ENCODE data around the gene WDR27. TPM values are rescaled to one million over a fixed set of nuclear protein-coding genes. Genes with fewer than 3 reads are reported as not detected.
"Not testable (repeated sequence)": the region's sequence is repeated elsewhere in the genome, so short reads cannot be mapped to it uniquely, and the experiment has no call there.

The WDR27 gene
- total RNA-seq, 3 donors from 2014 or later: 30.9 to 60.5 (median 49.1) TPM

- DNase-seq (no peak), ATAC-seq (no peak)
- Histone ChIP-seq H3K4me1 (ENCODE audit: low read depth) (peaks cover 5% of the 10 kb centered on the region), H3K4me3 (no peak overlapping the region), H3K36me3 (ENCODE audit: low read depth) (no peaks in the 10 kb centered on the region), H3K9me3 (no peaks in the 10 kb centered on the region)
- no peak for TF ChIP-seq CTCF (IDR thresholded peaks at IDR 0.05)
- intact Hi-C loops (cut with DNase I, micrococcal nuclease): no loop called here
These were observed 256.6 kb downstream of the WDR27 start for GRCh38 chr6:169445227-169445626.

- no peak for ATAC-seq
- TF ChIP-seq CTCF (IDR thresholded peaks at IDR 0.05): no peak
- no peak for DNase-seq
- H3K4me3 ChIP-seq: no peak overlapping the region
- peaks cover 5% of the 10 kb centered on the region for H3K4me1 ChIP-seq (ENCODE audit: low read depth)
- intact Hi-C loops (cut with DNase I, micrococcal nuclease): no loop called here
- no peaks in the 10 kb centered on the region for H3K9me3 ChIP-seq
- H3K36me3 ChIP-seq (ENCODE audit: low read depth): no peaks in the 10 kb centered on the region
These were observed 260.5 kb downstream of the WDR27 start for GRCh38 chr6:169441292-169441691.

- H3K36me3 ChIP-seq (ENCODE audit: low read depth): no peaks in the 10 kb centered on the region
- H3K4me1 ChIP-seq (ENCODE audit: low read depth): peaks cover 2% of the 10 kb centered on the region
- no peak overlapping the region for H3K4me3 ChIP-seq
- DNase-seq (no peak), ATAC-seq (no peak)
- peaks cover 2% of the 10 kb centered on the region for H3K9me3 ChIP-seq
- no peak for TF ChIP-seq CTCF (IDR thresholded peaks at IDR 0.05)
- intact Hi-C loops (cut with DNase I, micrococcal nuclease): no loop called here
These were observed 262.1 kb downstream of the WDR27 start for GRCh38 chr6:169439710-169440109.

GRCh38 chr6:169434554-169434953 is 267.3 kb downstream of the WDR27 start:
- ATAC-seq; DNase-seq; intact Hi-C loops (cut with DNase I, micrococcal nuclease); H3K4me1 ChIP-seq (ENCODE audit: low read depth); H3K36me3 ChIP-seq (ENCODE audit: low read depth); H3K4me3 ChIP-seq: not testable (repeated sequence)
- peaks cover 32% of the 10 kb centered on the region for H3K9me3 ChIP-seq

GRCh38 chr6:169429001-169429400 is 272.8 kb downstream of the WDR27 start:
- intact Hi-C loops (cut with DNase I, micrococcal nuclease): no loop called here
- Histone ChIP-seq H3K4me3 (no peak overlapping the region), H3K36me3 (ENCODE audit: low read depth) (no peaks in the 10 kb centered on the region), H3K4me1 (ENCODE audit: low read depth) (no peaks in the 10 kb centered on the region), H3K9me3 (peaks cover 23% of the 10 kb centered on the region)
- TF ChIP-seq CTCF (IDR thresholded peaks at IDR 0.05): no peak
- no peak for ATAC-seq
- DNase-seq: no peak

- intact Hi-C loops (cut with DNase I, micrococcal nuclease): no loop called here
- ATAC-seq (no peak), DNase-seq (no peak)
- Histone ChIP-seq H3K4me3 (no peak overlapping the region), H3K9me3 (peaks cover 23% of the 10 kb centered on the region), H3K36me3 (ENCODE audit: low read depth) (no peaks in the 10 kb centered on the region), H3K4me1 (ENCODE audit: low read depth) (no peaks in the 10 kb centered on the region)
- no peak for TF ChIP-seq CTCF (IDR thresholded peaks at IDR 0.05)
These were observed 273.3 kb downstream of the WDR27 start for GRCh38 chr6:169428532-169428931.

Measured in mucosa of descending colon (tissue), 3 donors.